Measurements from ENCODE around the gene ABCC6.

DNA sequence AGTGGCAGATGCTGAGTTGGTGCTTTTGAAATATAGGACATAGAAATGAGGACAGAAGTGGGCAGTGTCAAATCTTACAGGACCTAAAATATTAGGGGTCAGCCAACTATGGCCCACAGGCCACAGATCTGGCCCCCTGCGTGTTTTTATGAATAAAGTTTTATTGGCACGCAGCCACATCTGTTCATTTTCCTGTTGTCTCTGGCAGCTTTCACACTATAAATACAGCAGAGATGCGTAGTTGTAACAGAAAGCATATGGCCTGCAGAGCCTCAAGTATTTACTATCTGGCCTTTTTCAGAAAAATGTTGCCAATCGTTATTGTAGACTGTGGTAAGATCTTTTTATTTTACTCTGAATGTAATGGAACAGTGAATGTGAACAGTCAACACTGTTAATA lies 82.8 kb downstream of the ABCC6 start:
- TF ChIP-seq, protein P1, sequence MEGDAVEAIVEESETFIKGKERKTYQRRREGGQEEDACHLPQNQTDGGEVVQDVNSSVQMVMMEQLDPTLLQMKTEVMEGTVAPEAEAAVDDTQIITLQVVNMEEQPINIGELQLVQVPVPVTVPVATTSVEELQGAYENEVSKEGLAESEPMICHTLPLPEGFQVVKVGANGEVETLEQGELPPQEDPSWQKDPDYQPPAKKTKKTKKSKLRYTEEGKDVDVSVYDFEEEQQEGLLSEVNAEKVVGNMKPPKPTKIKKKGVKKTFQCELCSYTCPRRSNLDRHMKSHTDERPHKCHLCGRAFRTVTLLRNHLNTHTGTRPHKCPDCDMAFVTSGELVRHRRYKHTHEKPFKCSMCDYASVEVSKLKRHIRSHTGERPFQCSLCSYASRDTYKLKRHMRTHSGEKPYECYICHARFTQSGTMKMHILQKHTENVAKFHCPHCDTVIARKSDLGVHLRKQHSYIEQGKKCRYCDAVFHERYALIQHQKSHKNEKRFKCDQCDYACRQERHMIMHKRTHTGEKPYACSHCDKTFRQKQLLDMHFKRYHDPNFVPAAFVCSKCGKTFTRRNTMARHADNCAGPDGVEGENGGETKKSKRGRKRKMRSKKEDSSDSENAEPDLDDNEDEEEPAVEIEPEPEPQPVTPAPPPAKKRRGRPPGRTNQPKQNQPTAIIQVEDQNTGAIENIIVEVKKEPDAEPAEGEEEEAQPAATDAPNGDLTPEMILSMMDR (IDR thresholded peaks at IDR 0.05; ENCODE audit: insufficient read depth, low read length) = no peak
- TF ChIP-seq, protein P2, sequence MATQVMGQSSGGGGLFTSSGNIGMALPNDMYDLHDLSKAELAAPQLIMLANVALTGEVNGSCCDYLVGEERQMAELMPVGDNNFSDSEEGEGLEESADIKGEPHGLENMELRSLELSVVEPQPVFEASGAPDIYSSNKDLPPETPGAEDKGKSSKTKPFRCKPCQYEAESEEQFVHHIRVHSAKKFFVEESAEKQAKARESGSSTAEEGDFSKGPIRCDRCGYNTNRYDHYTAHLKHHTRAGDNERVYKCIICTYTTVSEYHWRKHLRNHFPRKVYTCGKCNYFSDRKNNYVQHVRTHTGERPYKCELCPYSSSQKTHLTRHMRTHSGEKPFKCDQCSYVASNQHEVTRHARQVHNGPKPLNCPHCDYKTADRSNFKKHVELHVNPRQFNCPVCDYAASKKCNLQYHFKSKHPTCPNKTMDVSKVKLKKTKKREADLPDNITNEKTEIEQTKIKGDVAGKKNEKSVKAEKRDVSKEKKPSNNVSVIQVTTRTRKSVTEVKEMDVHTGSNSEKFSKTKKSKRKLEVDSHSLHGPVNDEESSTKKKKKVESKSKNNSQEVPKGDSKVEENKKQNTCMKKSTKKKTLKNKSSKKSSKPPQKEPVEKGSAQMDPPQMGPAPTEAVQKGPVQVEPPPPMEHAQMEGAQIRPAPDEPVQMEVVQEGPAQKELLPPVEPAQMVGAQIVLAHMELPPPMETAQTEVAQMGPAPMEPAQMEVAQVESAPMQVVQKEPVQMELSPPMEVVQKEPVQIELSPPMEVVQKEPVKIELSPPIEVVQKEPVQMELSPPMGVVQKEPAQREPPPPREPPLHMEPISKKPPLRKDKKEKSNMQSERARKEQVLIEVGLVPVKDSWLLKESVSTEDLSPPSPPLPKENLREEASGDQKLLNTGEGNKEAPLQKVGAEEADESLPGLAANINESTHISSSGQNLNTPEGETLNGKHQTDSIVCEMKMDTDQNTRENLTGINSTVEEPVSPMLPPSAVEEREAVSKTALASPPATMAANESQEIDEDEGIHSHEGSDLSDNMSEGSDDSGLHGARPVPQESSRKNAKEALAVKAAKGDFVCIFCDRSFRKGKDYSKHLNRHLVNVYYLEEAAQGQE (IDR thresholded peaks at IDR 0.05; ENCODE audit: insufficient replicate concordance, low read depth) = no peak
- TF ChIP-seq SPI1 (IDR thresholded peaks at IDR 0.05; ENCODE audit: borderline replicate concordance, low read depth) = no peak
